Posterior vena cava (tissue), 2 donors: Measurements from ENCODE around the gene CRYBA4. TPM values are rescaled to one million over a fixed set of nuclear protein-coding genes. Genes with fewer than 3 reads are reported as not detected.
A peak's percentile ranks its signal among the peaks of the same experiment; 100 is the strongest.

ENCODE experiments used
- DNase-seq: peaks from one replicate; pipeline ENCODE4 v3.0.0-alpha.2; 2020; ENCODE audit warnings: low spot score
- intact Hi-C, 2 donors: fragments of 100-400 bp; cut with DNase I; formaldehyde crosslinking; loops; one replicate each; pipeline versions ENCODE4 v1.14.1 to v1.14.2; 2022 to 2023
- total RNA-seq, 2 donors: library from RNA; stranded (reverse); fragmentation: NEBNext Ultra II Directional; extraction: Animal tissue kit (Norgen Biotek cat#: 25700); gene quantifications; one replicate each; pipeline ENCODE4 v1.2.1, GENCODE V29; 2021
- donor health status: DM: yes; HTN: yes; CAD: no.
- donor health status: DM: yes; HTN: yes; CAD: no.

Gene CRYBA4
- total RNA-seq, 2 donors from 2014 or later = not detected

GRCh38 chr22:26616650-26617049 lies 5.1 kb upstream of the CRYBA4 start:
- intact Hi-C loops = no loop called here
- no peak for DNase-seq

- intact Hi-C loops = no loop called here
- DNase-seq = no peak
Observed at GRCh38 chr22:26617271-26618199, 4.2 kb upstream of the CRYBA4 start, which contains the start of gene CRYBB1. TSS of gene CRYBB1 (minus strand) at chr22:26618027. CDS start at chr22:26616319, 1,708 bp downstream.

- intact Hi-C loops = no loop called here
- no peak for DNase-seq
Observed at GRCh38 chr22:26618455-26618854, 3.3 kb upstream of the CRYBA4 start.

GRCh38 chr22:26619510-26619909 lies 2.3 kb upstream of the CRYBA4 start:
- DNase-seq = no peak
- intact Hi-C loops = no loop called here

- no peak for DNase-seq
- intact Hi-C loops = no loop called here
Observed at GRCh38 chr22:26620197-26620596, 1.6 kb upstream of the CRYBA4 start.

GRCh38 chr22:26623984-26624383 lies 2.2 kb downstream of the CRYBA4 start:
- intact Hi-C loops = no loop called here
- no peak for DNase-seq

GRCh38 chr22:26624803-26625202 lies 3.0 kb downstream of the CRYBA4 start:
- DNase-seq = peak; percentile 54
- intact Hi-C loops = no loop called here

- intact Hi-C loops = no loop called here
- DNase-seq = no peak
Observed at GRCh38 chr22:26629988-26630761, 8.4 kb downstream of the CRYBA4 start.

GRCh38 chr22:26631282-26631681 lies 9.5 kb downstream of the CRYBA4 start:
- intact Hi-C loops = no loop called here
- DNase-seq = no peak

- intact Hi-C loops = no loop called here
- DNase-seq = no peak
Observed at GRCh38 chr22:26632422-26633155, 10.8 kb downstream of the CRYBA4 start.

GRCh38 chr22:26634189-26634588 lies 12.4 kb downstream of the CRYBA4 start:
- intact Hi-C loops = no loop called here

GRCh38 chr22:26635117-26635516 lies 13.4 kb downstream of the CRYBA4 start:
- intact Hi-C loops = no loop called here
- DNase-seq = no peak

More at GRCh38 chr22:26634189-26634588, 12.4 kb downstream of the CRYBA4 start:
- no peak for DNase-seq

GRCh38 chr22:26636296-26636695 lies 14.5 kb downstream of the CRYBA4 start:
- no peak for DNase-seq
- intact Hi-C loops = no loop called here

- DNase-seq = no peak
- intact Hi-C loops = no loop called here
Observed at GRCh38 chr22:26642465-26643417, 21.0 kb downstream of the CRYBA4 start.

GRCh38 chr22:26643418-26644100 lies 21.8 kb downstream of the CRYBA4 start:
- intact Hi-C loops = no loop called here
- DNase-seq = no peak

GRCh38 chr22:26646158-26646557 lies 24.4 kb downstream of the CRYBA4 start:
- no peak for DNase-seq
- intact Hi-C loops = no loop called here

- intact Hi-C loops = no loop called here
- no peak for DNase-seq
Observed at GRCh38 chr22:26648011-26648497, 26.3 kb downstream of the CRYBA4 start.
